Measurements from ENCODE around the gene DCTN1.

DNA sequence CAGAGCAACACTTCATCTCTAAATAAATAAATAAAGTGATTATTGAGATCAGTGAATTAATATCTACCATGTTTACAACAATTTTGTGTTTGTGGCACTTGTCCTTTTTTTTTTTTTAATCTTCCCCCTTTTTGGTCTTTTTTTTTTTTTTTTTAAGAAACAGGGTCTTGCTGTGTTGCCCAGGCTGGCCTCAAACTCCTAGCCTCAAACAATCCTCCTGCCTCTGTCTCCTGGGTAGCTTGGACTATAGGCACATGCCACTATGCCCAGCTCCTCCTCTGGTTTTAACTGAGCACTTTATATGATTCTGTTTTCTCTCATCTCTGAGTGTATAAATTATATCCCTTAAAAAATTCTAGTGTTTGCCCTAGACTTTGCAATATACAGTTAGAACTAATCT is 67.2 kb downstream of the DCTN1 start:
- TF ChIP-seq, protein P1, sequence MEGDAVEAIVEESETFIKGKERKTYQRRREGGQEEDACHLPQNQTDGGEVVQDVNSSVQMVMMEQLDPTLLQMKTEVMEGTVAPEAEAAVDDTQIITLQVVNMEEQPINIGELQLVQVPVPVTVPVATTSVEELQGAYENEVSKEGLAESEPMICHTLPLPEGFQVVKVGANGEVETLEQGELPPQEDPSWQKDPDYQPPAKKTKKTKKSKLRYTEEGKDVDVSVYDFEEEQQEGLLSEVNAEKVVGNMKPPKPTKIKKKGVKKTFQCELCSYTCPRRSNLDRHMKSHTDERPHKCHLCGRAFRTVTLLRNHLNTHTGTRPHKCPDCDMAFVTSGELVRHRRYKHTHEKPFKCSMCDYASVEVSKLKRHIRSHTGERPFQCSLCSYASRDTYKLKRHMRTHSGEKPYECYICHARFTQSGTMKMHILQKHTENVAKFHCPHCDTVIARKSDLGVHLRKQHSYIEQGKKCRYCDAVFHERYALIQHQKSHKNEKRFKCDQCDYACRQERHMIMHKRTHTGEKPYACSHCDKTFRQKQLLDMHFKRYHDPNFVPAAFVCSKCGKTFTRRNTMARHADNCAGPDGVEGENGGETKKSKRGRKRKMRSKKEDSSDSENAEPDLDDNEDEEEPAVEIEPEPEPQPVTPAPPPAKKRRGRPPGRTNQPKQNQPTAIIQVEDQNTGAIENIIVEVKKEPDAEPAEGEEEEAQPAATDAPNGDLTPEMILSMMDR (IDR thresholded peaks at IDR 0.05): no peak
- TF ChIP-seq POLR2A (IDR thresholded peaks at IDR 0.05; ENCODE audit: low read depth) (no peak), EP300 (IDR thresholded peaks at IDR 0.05) (no peak)

Measured in esophagus muscularis mucosa (tissue), 4 donors.